Neural crest cell (in vitro differentiated cells): ENCODE data around the gene BAD. TPM values are rescaled to one million over a fixed set of nuclear protein-coding genes. Genes with fewer than 3 reads are reported as not detected.
"Not testable (repeated sequence)": the region's sequence is repeated elsewhere in the genome, so short reads cannot be mapped to it uniquely, and the experiment has no call there.

Experiments
- DNase-seq: peaks from one replicate; pipeline ENCODE4 v3.0.0; 2021; ENCODE audit warnings: low read depth, mixed read lengths, low spot score
- H3K27ac Mint-ChIP-seq: one replicate; pipeline ENCODE4 v1.8.0; 2021; ENCODE audit warnings: mild to moderate bottlenecking, mixed read lengths; ENCODE audit not compliant: unreplicated experiment
- H3K27me3 Mint-ChIP-seq: 2 replicates; pipeline ENCODE4 v1.8.0; 2021; ENCODE audit warnings: low read depth, mild to moderate bottlenecking, mixed read lengths
- H3K36me3 Mint-ChIP-seq: 2 replicates; pipeline ENCODE4 v1.8.0; 2021; ENCODE audit warnings: low read depth, mild to moderate bottlenecking, mixed read lengths
- H3K4me1 Mint-ChIP-seq: 2 replicates; pipeline ENCODE4 v1.8.0; 2021; ENCODE audit warnings: mixed read lengths
- H3K4me3 Mint-ChIP-seq: one replicate; pipeline ENCODE4 v1.8.0; 2021; ENCODE audit warnings: mild to moderate bottlenecking, mixed read lengths
- H3K9me3 Mint-ChIP-seq: 2 replicates; pipeline ENCODE4 v1.8.0; 2021; ENCODE audit warnings: mixed read lengths
- total RNA-seq: library from RNA; stranded (reverse); gene quantifications from 2 replicates; pipeline ENCODE4 v1.2.1, GENCODE V29; 2021
- TF ChIP-seq, protein P1 (sequence below): fragments of 200-600 bp; sonication (generic); conservative IDR thresholded peaks from 2 replicates; pipeline ENCODE4 v1.5.0; 2021; ENCODE audit warnings: antibody characterized with exemption, mild to moderate bottlenecking

Gene BAD
- total RNA-seq, 1 donor from 2014 or later, result 47.1 TPM

DNA sequence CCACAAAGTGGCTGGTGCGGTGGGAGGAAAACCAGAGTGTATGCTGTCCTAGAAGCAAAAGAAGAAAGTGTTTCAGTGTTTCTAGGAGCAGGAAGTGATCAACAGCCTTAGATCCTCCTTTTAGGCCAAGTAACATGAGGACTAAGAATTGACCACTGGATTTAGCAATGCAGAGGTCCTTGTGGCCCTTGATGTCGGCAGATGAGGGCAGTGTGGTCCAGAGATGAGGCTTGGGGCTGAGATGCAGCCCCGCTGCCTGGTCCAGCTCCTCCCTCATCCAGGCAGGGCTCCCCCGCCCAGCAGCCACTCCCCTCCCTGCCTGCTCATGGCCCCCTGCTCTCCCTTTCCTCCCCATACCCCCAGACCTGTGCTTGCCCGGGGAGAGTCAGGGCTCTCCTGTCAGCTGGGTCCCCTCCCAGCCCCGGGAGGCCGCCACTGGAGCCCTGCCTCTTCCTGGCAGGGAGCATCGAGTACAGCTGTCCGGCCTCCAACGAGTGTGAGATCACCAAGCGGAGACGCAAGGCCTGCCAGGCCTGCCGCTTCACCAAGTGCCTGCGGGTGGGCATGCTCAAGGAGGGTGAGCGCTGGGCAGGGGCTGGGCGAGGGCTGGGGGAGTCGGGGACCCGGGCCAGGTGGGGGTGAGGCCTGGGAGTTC is 29.2 kb upstream of the BAD start:
- Mint-ChIP-seq H3K27ac (no peak overlapping the region), H3K4me3 (peak overlapping the region; percentile 76), H3K27me3 (no peaks in the 10 kb centered on the region), H3K9me3 (no peaks in the 10 kb centered on the region), H3K4me1 (peaks cover 26% of the 10 kb centered on the region), H3K36me3 (no peaks in the 10 kb centered on the region)
- no peak for DNase-seq
- TF ChIP-seq, protein P1, sequence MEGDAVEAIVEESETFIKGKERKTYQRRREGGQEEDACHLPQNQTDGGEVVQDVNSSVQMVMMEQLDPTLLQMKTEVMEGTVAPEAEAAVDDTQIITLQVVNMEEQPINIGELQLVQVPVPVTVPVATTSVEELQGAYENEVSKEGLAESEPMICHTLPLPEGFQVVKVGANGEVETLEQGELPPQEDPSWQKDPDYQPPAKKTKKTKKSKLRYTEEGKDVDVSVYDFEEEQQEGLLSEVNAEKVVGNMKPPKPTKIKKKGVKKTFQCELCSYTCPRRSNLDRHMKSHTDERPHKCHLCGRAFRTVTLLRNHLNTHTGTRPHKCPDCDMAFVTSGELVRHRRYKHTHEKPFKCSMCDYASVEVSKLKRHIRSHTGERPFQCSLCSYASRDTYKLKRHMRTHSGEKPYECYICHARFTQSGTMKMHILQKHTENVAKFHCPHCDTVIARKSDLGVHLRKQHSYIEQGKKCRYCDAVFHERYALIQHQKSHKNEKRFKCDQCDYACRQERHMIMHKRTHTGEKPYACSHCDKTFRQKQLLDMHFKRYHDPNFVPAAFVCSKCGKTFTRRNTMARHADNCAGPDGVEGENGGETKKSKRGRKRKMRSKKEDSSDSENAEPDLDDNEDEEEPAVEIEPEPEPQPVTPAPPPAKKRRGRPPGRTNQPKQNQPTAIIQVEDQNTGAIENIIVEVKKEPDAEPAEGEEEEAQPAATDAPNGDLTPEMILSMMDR, result no peak

DNA sequence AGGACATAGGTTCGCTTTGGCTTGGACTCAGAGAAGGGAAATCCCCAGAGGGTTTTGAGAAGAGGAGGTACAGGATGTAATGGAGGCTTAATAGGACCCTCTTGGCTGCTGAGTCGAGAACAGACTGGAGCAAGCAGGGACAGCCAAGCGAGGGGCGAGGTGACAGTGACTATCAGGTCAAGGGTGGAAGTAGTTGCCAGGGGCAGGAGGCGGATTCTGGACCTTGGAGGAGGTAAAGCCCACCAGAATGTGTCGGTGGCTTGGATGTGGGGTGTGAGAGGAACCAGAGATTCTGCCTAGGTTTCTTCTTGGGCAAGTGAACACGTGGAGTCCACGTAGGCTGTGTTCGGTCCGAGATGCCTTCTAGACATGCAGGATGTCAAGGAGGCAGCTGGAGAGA is 28.5 kb upstream of the BAD start:
- Mint-ChIP-seq H3K9me3 (no peaks in the 10 kb centered on the region), H3K36me3 (no peaks in the 10 kb centered on the region), H3K27ac (no peak overlapping the region), H3K4me1 (peaks cover 22% of the 10 kb centered on the region), H3K4me3 (peak overlapping the region; percentile 76), H3K27me3 (no peaks in the 10 kb centered on the region)
- TF ChIP-seq, protein P1, result no peak
- DNase-seq, result no peak

DNA sequence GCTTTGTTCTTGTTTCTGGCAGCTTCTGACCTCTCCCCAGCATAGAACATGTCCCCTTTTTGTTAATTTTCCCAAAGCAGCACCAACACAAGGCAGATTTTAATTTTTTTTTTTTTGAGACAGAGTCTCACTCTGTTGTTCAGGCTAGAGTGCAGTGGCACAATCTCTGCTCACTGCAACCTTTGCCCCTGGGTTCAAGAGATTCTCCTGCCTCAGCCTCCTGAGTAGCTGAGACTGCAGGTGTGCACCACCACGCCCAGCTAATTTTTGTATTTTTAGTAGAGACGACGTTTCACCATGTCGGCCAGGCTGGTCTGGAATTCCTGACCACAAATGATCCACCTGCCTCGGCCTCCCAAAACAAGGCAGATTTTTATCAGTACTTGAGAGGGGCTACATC is 23.3 kb upstream of the BAD start:
- H3K4me1 Mint-ChIP-seq, result peaks cover 26% of the 10 kb centered on the region
- not testable (repeated sequence) for H3K27ac Mint-ChIP-seq, H3K36me3 Mint-ChIP-seq, H3K9me3 Mint-ChIP-seq, DNase-seq
- H3K27me3 Mint-ChIP-seq, result peaks cover 14% of the 10 kb centered on the region
- peak overlapping the region; percentile 32 for H3K4me3 Mint-ChIP-seq

DNA sequence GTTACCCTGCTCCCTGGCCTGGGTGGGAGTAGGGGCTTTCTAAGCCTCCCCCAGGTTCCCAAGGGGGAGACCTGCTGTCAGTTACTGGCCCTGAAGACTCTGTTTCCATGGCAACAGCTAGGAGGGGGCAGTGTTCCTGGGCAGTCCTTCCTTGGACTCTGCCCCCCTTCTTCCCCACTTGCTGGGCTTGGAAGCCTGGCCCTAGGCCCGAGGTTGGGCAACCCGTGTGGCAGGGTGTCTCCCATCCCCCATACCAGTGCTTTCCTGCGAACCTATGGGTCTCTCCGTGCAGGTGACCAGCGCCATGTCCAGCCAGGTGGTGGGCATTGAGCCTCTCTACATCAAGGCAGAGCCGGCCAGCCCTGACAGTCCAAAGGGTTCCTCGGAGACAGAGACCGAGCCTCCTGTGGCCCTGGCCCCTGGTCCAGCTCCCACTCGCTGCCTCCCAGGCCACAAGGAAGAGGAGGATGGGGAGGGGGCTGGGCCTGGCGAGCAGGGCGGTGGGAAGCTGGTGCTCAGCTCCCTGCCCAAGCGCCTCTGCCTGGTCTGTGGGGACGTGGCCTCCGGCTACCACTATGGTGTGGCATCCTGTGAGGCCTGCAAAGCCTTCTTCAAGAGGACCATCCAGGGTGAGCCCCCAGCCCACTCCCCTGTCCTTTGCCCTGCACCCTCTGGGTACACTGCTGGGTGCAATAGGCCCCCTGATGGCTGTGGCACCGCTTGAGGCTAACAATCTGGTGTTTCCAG is 22.6 kb upstream of the BAD start:
- no peak overlapping the region for H3K27ac Mint-ChIP-seq
- no peak for DNase-seq
- H3K27me3 Mint-ChIP-seq, result peaks cover 19% of the 10 kb centered on the region
- peaks cover 26% of the 10 kb centered on the region for H3K4me1 Mint-ChIP-seq
- no peaks in the 10 kb centered on the region for H3K9me3 Mint-ChIP-seq
- H3K36me3 Mint-ChIP-seq, result no peaks in the 10 kb centered on the region
- TF ChIP-seq, protein P1, result no peak
- H3K4me3 Mint-ChIP-seq, result peak overlapping the region; percentile 98

DNA sequence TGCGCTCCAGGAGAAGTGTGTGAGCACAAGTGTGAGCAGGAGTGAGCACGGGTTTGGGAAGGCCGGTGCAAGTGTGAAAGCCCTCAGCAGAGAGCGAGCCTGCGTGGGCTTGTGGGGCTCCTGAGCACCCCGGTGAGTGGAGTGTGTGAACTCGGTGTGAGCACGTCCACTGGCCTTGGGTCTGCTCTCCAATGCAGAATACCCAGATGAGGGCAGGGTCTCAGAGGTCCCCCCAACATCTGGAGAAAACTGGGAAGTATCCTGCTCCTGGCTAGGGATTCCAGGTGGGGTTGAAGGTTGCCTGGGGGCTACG is 22.1 kb upstream of the BAD start:
- H3K27me3 Mint-ChIP-seq, result peaks cover 25% of the 10 kb centered on the region
- H3K4me1 Mint-ChIP-seq, result peaks cover 26% of the 10 kb centered on the region
- H3K9me3 Mint-ChIP-seq, result no peaks in the 10 kb centered on the region
- H3K27ac Mint-ChIP-seq, result peak overlapping the region; percentile 96
- no peak for DNase-seq
- TF ChIP-seq, protein P1, result no peak
- no peaks in the 10 kb centered on the region for H3K36me3 Mint-ChIP-seq
- H3K4me3 Mint-ChIP-seq, result peak overlapping the region; percentile 98
